HUDEP-2 (cell line): Measurements from ENCODE around the gene SLC2A6.
"Not testable (repeated sequence)": the region's sequence is repeated elsewhere in the genome, so short reads cannot be mapped to it uniquely, and the experiment has no call there.

Experiments used
- DNase-seq, 76 experiments: peaks; one replicate each; lab custom pipeline; 2025; ENCODE audit not compliant: unreplicated experiment in 76 of 76; lab: John Stamatoyannopoulos, UW

Gene SLC2A6

GRCh38 chr9:133463864-133464615 lies 14.9 kb downstream of the SLC2A6 start:
- DNase-seq, result peak in 63 of 76 experiments; percentile 18 to 86 (median 56)

GRCh38 chr9:133463234-133463863 lies 15.6 kb downstream of the SLC2A6 start:
- DNase-seq, result no peak

GRCh38 chr9:133461975-133462374 lies 16.9 kb downstream of the SLC2A6 start:
- DNase-seq, result no peak

- peak in 1 of 76 experiments; percentile 1 for DNase-seq
Observed at GRCh38 chr9:133460405-133461175, 18.3 kb downstream of the SLC2A6 start.

- DNase-seq, result peak in 75 of 76 experiments; percentile 54 to 97 (median 87)
Observed at GRCh38 chr9:133459476-133460404, 19.2 kb downstream of the SLC2A6 start, which contains the start of gene CACFD1. Gene CACFD1 (plus strand): TSS chr9:133459978. CDS start chr9:133460067, 89 bp downstream.

GRCh38 chr9:133458643-133459312 lies 20.1 kb downstream of the SLC2A6 start:
- no peak for DNase-seq

GRCh38 chr9:133457748-133458147 lies 21.2 kb downstream of the SLC2A6 start:
- no peak for DNase-seq

- no peak for DNase-seq
Observed at GRCh38 chr9:133457233-133457632, 21.7 kb downstream of the SLC2A6 start.

GRCh38 chr9:133456409-133456808 lies 22.5 kb downstream of the SLC2A6 start:
- DNase-seq, result peak in 12 of 76 experiments; percentile 3 to 39 (median 15)

GRCh38 chr9:133455936-133456335 lies 23.0 kb downstream of the SLC2A6 start:
- no peak for DNase-seq

GRCh38 chr9:133454943-133455673 lies 23.8 kb downstream of the SLC2A6 start:
- DNase-seq, result no peak

- no peak for DNase-seq
Observed at GRCh38 chr9:133454325-133454724, 24.6 kb downstream of the SLC2A6 start.

- no peak for DNase-seq
Observed at GRCh38 chr9:133453651-133454050, 25.2 kb downstream of the SLC2A6 start.

GRCh38 chr9:133452562-133452961 lies 26.3 kb downstream of the SLC2A6 start:
- DNase-seq, result no peak

GRCh38 chr9:133451865-133452264 lies 27.0 kb downstream of the SLC2A6 start:
- DNase-seq, result not testable (repeated sequence)

- no peak for DNase-seq
Observed at GRCh38 chr9:133449760-133450159, 29.1 kb downstream of the SLC2A6 start.

- no peak for DNase-seq
Observed at GRCh38 chr9:133448487-133448972, 30.4 kb downstream of the SLC2A6 start.

GRCh38 chr9:133445293-133445969 lies 33.5 kb downstream of the SLC2A6 start:
- no peak for DNase-seq
